HT-29 (cell line): ENCODE results near the gene JADE3. TPM values are rescaled to one million over a fixed set of nuclear protein-coding genes. Genes with fewer than 3 reads are reported as not detected.

Source experiments
- DNase-seq: peaks from one replicate; pipeline ENCODE4 v3.0.0-alpha.2; 2015; ENCODE audit warnings: low spot score
- total RNA-seq: library from RNA; depleted of rRNA; stranded (reverse); fragments of >200 nt; shearing (Covaris generic); gene quantifications from 2 replicates; pipeline ENCODE4 v1.2.3, GENCODE V29; 2014

The JADE3 gene
- total RNA-seq, 1 experiment from 2014 or later = 5.3 TPM

DNA sequence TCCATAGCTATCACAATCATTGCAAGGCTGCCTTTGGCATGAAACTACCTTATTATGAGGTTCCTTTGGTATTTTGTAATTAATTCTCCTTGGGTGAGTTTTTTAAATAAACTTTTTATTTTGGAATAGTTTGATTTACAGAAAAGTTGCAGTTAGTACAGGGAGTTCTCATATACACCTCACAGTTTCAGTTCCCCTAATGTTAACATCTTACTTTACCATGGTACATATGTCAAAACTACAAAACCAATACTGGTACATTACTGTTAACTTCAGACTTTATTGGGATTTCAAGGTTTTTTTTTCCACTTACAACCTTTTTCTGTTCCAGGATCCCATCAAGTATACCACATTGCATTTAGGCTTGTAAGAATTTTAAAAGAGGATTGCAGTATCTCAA lies 114.0 kb downstream of the JADE3 start:
- no peak for DNase-seq

DNA sequence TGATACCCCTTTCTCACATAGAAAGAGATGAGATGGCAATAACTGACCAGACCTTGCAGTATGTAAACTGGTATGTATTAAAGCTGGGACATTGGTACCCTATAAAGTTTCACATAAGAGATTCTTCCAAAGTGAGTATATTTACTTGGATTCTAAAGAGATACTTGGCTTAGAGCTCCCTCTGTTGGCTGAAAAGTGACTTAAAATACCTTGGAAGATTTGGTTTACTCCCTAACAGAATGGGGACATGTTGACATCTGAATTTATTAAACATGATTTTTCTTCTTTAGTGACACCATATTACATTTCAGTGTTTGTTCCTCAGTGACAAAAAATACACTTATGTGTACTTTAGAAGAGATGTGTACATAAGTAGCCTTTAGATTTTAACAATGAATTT lies 118.1 kb downstream of the JADE3 start:
- DNase-seq = peak; percentile 83

DNA sequence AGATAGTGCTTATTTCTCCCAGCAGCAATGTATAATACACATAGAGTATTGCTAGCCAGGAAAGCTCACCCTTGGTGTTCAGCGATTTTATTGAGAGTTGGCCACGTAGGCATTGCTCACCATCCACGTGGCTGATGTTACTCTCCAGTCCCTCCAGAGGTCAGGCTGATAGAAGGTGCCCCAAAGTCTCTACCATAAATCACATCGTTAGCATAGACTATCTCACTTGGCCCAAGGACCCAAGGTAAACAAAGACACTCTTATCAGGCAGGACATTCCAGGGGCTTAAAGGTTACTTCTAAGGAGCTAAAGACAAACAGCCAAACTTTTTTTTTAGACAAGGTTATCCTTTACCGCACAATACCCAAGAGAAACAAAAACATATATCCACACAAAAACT lies 135.8 kb downstream of the JADE3 start:
- DNase-seq = no peak

DNA sequence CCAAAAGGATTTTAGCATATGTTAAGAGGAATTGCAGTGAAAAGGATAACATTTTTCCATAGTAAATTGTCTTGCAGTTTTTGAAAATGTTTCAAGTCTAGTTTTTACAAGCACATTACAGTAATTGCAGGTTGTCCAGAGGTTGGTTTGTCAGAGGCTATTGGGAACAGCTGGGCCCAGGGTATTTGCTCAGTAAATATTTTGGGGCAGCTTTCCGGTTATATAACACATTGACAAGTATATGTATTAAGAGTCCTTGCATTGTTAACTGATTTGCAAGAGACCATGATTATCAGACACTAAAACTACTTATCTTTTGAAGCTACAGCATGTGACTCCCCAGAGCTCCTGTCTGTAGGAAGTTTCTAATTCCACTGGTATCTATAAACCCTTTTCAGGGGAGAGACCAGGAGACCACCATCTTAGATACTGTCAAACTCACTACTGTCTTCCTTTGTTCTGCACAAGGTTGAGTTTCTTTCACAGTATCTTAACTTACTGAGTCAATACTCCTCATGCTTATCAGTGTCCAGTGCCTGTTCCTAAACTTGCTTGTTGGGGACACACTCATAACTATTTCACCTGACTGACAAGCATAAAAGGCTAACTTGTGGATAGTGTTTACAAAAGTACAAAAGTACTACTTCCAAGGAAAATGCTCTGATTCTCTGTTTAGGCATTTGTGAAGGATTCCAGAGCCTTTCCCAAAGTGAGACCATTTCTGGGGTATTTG lies 147.1 kb downstream of the JADE3 start:
- DNase-seq = no peak

DNA sequence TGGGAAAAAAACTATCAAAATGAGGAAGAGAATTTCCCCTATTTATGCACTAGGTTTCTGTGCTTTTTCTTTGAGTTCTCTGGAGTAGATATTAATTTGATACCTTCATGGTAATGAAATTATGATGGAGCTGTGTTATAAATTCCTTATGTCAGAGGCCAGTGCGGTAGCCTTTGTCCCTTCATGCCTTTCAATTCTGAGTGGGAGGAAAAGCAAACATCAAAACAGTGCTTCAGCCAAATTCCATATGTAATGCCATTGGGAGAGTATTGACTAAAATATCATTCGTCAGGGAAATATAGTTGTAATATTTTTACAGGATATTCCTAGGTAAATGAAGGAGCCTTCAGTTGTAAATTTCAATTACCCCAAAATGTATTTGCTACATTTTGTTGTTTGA lies 148.5 kb downstream of the JADE3 start:
- DNase-seq = no peak

DNA sequence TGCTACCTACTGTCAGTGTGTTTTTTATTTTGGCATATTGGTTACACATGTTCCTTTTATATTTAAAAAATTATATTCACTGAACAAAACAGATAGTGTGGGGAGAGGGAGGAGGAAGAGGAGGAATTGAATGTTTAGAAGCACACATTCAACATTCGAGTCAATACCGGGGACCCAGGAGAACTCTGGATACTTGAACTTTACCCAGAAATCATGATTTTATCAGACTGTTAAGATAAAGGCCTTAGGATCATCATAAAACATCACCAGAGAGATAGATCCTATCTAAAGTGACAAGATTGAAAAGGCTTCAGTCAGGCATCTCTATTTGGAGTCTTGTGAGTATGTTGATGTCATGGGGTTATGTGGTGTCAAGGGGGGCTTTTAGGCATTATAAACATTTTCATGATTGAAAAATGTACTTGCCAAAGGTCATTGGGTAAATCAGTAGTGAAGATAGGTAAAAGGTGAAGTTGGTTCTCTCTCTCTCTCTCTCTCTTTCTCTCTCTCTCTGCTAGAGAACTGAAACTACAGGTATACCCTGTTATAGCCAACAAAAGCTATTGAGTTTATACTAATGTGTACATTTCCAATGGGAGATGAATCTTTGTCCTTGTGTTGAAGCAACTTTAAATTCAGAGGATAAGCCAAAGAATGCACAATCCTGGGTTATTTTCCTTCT lies 149.2 kb downstream of the JADE3 start:
- DNase-seq = no peak

DNA sequence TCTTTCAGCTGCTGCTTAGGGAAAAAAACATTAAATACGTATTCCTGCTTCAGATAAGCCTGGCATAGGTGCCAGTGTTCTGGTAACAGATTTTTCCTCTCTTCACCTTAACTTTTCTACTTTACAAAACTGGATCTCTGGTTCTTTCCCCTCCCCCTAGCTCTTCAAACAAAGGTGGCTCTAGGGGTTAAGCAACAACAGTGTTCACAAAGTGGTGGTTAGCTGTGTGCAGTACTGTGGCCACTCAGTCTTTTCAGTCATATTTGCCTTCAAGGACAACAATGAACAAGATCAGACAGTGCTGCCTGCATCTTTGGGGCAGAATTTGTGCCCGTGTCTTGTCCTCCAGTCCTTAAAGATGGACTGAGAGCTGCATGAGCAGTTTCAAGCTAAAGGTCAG lies 151.0 kb downstream of the JADE3 start:
- no peak for DNase-seq

DNA sequence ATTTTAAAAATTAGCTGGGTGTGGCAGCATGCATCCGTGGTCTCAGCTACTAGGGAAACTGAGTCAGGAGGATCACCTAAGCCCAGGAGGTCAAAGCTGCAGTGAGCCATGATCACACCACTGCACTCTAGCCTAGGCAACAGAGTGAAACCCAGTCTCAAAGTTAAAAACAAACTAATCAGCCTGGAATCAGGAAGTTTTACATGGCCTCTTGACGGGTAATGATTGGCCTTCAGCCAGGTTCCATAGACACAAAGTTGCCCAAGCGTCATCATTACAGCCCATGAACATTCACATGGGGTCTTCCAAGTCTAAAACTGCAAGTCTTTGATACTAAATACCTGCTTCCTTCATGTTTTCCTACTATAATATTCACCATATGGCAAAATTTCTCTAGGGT lies 156.0 kb downstream of the JADE3 start:
- DNase-seq = no peak

DNA sequence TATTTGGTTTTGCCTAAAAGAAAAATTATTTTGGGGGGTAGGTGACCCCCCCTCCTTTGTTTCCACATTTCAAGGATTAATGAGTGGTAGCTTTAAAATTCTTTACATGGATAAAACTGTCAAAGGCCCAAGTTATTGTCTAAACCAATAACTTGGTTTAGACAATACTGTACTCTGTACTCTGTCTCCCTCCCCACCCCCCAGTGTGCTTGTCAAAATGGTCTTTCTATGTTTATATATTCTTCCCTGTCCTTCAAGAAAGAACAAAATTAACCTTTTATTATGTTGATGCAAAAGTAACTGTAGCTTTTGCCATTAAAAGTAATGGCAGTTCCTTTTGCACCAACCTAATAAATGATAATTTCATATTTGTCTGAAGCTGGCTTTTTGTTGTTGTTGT lies 156.5 kb downstream of the JADE3 start:
- no peak for DNase-seq

DNA sequence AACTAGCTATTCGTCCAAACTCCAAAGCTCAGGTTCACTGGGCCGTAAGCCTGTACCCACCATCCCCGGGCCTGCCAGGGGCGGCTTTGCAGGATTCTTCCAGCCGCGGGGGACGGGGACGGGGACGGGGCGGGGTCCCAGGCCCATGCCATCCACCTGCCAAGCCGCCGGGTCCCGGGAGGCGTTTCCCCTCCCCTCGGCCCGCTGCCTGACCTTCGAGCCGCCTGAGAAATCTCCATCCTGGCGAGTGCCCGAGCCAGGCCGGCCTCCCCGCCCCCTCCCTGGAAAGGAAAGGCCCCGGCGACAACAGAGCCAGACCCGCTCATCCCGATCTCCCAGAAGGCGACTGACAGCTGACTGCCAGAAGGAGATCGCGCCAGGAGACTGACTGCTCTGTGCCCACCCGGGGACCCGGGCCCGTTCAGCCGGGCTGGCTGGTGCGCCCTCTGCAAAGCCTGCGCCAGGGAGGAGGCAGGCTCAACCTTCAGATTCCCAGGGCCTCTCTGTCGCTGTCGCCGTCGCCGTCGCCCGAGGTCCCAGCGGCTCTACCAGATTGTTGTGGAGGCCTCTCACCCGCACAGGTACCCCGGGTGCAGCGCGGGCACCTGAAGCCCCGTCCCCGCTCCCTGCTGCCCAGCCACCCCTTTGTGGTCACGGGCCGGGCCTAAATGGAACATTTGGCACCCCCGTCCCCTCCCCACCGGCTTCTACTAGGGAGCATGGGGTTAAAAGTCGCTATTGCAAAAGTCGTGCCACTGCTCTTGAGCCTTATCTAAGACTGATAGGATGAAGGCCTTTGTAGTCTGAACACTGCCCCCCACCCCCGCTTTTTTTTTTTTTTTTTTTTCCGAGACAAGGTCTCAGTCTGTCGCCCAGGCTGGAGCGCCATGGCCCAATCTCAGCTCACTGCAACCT lies 166.2 kb downstream of the JADE3 start, which contains the start of gene RGN:
TSS of gene RGN (plus strand) at position 315 of the 915 bp plus-strand sequence. CDS start 2,702 bp downstream, outside the sequence.
- no peak for DNase-seq

DNA sequence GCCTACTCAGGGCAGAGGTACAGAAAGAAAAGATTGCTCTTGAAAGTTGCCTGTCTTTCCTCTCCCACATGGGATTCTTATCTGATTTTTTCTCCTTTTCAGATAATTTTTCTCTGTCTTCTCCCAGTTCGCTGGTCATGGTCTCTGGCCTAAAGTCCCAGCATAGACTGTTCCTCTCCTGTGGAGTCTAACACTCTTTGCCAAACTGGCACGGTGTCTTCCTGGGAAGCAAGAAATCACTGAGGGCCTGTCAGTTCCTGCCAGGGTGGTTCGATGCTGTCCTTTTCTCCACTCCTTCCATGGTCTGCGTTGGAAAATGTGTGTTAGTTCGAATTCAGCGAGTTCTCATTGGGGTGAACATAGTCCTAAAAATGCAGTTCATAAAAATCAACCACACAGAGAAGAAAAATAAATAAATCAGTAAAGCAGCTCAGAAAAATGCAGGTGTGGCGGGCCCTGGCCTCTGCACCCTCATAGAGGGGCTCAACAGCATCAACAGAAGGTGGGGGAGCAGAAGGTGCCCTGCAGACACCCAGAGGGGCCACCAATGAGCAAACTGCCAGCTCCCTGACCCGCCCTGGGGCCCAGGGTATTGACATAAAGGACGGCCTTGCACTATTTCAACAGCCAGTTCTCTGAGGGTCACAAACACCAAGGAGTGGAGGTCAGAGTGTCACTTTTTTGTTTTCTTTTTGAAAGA lies 168.1 kb downstream of the JADE3 start:
- DNase-seq = peak; percentile 4

DNA sequence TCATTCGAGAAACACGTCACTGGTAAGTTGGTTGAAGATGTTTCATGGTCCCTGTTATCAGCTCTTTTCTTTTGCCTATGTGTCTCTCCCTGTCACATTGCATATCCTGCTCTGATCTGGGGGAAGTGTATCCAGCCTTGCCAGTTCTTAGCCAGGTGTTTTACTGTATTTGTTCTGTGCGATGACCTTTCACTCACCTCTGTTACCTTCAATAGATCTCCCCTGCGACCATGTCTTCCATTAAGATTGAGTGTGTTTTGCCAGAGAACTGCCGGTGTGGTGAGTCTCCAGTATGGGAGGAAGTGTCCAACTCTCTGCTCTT lies 168.7 kb downstream of the JADE3 start:
- DNase-seq = no peak

DNA sequence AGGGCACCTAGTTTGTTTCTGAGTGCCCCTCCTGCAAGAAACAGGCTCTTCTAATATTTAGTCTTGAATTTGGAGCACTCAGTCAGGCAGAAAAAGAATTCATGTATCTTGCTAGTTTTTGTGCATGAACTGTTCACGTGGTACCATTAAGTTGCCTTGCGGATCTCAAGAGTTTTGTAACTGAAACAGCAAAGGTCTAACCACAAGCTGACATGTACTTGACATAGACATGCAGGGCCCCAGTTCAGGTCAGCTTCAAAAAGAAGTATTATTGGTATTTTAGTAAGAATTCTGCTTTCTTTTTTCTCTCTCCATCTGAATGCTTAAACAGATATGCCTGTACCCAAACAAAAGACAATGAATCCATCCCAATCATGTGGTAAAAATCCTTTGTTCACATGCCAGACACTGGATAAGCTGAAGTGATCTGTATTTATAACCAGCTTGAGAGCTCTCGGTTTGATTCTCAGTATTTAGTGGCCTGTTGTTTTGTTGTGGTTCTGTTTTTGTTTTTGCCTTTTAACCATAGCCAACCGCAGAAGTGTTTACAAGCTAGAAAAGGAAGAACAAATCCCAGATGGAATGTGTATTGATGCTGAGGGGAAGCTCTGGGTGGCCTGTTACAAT lies 179.0 kb downstream of the JADE3 start:
- no peak for DNase-seq

DNA sequence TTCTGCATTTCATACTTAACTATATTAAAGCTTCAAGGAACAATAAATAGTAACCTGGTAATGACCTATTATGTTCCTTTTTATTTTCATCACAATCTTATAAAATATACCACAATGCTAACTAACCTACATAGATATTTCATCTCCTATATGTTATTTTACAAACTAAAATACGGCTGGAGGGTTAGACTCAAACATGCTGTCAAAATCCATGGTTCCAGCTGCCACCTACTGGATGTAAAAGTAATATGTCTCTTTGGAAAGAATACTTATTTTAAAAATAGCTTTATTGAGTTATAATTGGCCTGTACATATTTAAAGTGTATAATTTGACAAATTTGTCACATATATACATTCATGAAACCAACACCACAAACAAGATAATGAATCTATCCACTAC lies 181.0 kb downstream of the JADE3 start:
- DNase-seq = peak; percentile 52

DNA sequence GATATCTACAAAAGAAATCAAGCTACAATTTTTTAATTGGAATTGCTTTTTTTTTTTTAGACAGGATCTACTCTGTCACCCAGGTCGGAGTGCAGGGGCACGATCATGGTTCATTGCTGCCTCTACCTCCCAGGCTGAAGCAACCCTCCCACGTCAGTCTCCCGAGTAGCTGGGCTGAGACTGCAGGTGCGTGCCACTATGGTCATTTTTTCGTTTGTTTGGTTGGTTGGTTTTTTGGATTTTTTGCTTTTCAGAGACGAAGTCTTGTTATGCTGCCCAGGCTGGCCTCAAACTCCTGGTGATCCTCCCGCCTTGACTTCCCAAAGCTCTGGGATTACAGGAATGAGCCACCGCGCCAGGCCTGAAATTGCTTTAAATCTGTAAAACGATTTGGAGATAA lies 181.6 kb downstream of the JADE3 start:
- DNase-seq = no peak

DNA sequence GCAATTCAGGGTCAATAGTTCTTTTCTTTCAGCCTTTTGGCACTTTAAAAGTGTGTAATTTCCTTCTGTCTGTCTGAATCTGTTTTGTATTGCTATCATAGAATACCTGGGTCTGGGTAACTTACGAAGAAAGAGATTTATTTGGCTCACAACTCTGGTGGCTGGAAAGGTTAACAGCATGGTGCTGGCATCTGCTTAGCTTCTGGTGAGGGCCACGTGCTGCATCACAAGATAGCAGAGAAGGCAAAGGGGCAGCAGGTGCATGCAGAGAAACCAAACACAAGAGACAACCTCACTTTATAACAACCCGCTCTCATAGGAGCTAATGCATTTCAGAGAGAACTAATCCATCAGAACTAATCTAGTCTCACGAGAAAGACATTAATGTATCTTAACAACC lies 184.8 kb downstream of the JADE3 start:
- no peak for DNase-seq

DNA sequence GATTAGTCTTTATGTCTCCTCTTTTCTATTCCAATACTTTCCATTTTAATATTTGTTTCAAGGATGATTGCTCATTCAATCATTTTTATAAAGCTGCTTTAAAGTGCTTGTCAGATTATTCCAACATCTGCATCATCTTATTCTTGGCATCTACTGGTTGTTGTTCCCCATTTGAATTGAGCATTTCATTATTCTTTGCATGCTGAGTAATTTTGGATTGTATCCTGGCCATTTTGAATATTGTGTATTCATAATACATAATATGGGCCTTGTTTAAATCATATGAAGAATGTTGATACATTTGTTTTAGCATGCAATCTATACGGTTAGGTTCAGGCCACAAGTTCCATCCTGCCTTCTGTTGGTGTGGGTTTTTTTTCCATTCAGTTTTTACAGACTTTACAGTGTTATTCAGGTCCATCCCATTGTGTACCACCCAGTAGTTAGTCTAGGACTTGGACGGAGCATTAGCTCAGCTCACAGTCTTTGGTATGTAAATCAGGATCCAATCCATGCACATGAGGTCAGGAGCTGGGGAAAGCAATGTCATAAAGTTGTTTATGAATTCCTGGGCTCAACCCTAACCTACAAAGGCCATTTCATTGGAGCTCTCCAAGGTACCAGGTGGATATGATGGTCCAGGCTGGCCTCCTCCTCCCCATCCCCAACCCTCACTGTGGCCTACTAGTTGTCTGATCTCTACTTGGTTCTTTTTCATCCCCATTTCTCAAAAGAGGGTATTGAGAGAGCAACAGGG lies 186.3 kb downstream of the JADE3 start:
- DNase-seq = no peak

DNA sequence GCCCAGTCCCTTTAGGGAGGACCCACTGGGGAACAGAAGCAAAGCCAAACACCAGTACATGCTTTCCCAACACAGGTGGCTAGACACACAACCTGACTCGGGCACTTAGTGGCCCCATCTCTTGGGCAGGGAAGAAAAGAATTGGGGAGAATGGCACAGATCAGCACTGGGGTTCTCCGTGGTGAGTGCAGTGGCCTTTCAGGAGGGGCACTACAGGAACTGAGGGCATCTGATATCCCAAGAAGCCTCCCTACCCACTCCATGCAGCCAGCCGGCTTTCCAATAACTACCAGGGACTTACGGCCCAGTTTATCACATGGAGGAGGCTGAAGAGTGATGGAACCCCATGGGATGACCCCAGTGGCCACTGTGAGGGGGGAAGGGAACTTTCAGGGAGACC lies 189.0 kb downstream of the JADE3 start:
- no peak for DNase-seq
